ENCODE results near the gene DUSP2.

DUSP2 gene

GRCh38 chr2:96131152-96131812, 14.0 kb downstream of the DUSP2 start:
- POLR2A ChIA-PET, result no interaction called here
- TF ChIP-seq CTBP1 (IDR thresholded peaks at IDR 0.05; ENCODE audit: borderline replicate concordance) (no peak), L3MBTL2 (conservative IDR thresholded peaks at IDR 0.05) (no peak), FOXK2 (IDR thresholded peaks at IDR 0.05) (no peak), BHLHE40 (IDR thresholded peaks at IDR 0.05; ENCODE audit: borderline replicate concordance) (no peak), TARDBP (IDR thresholded peaks at IDR 0.05) (no peak), NFRKB (IDR thresholded peaks at IDR 0.05) (no peak), SUZ12 (IDR thresholded peaks at IDR 0.05) (no peak), HDGF (IDR thresholded peaks at IDR 0.05; ENCODE audit: borderline replicate concordance) (no peak), FOXM1 (IDR thresholded peaks at IDR 0.05; ENCODE audit: borderline replicate concordance) (no peak), PKNOX1 (IDR thresholded peaks at IDR 0.05) (no peak), ELF4 (IDR thresholded peaks at IDR 0.05) (no peak)
- CTCF ChIA-PET, result no interaction called here
- DNase-seq (ENCODE audit: extremely low spot score), result no peak

- ChIA-PET CTCF (no interaction called here), POLR2A (no interaction called here)
These were observed 14.8 kb downstream of the DUSP2 start for GRCh38 chr2:96130483-96130882.

GRCh38 chr2:96129528-96130120, 15.6 kb downstream of the DUSP2 start:
- CTCF ChIA-PET, result no interaction called here
- TF ChIP-seq ELF4 (IDR thresholded peaks at IDR 0.05) (no peak), L3MBTL2 (conservative IDR thresholded peaks at IDR 0.05) (no peak), TARDBP (IDR thresholded peaks at IDR 0.05) (no peak), FOXM1 (IDR thresholded peaks at IDR 0.05; ENCODE audit: borderline replicate concordance) (no peak), PKNOX1 (IDR thresholded peaks at IDR 0.05) (no peak), ARNT (IDR thresholded peaks at IDR 0.05) (no peak)
- no peak for DNase-seq (ENCODE audit: extremely low spot score)
- POLR2A ChIA-PET, result no interaction called here

More at GRCh38 chr2:96130483-96130882, 14.8 kb downstream of the DUSP2 start:
- DNase-seq (ENCODE audit: extremely low spot score), result no peak
- no peak for TF ChIP-seq ELF4 (IDR thresholded peaks at IDR 0.05)
- no peak for TF ChIP-seq SUZ12 (IDR thresholded peaks at IDR 0.05)
- no peak for TF ChIP-seq CTBP1 (IDR thresholded peaks at IDR 0.05; ENCODE audit: borderline replicate concordance)
- TF ChIP-seq ZNF384 (IDR thresholded peaks at IDR 0.05), result no peak
- TF ChIP-seq FOXK2 (IDR thresholded peaks at IDR 0.05), result no peak
- TF ChIP-seq FOXM1 (IDR thresholded peaks at IDR 0.05; ENCODE audit: borderline replicate concordance), result no peak
- TF ChIP-seq PKNOX1 (IDR thresholded peaks at IDR 0.05), result no peak
- no peak for TF ChIP-seq SP1 (IDR thresholded peaks at IDR 0.05)
- TF ChIP-seq L3MBTL2 (conservative IDR thresholded peaks at IDR 0.05), result no peak
- TF ChIP-seq BHLHE40 (IDR thresholded peaks at IDR 0.05; ENCODE audit: borderline replicate concordance), result no peak
- TF ChIP-seq NFRKB (IDR thresholded peaks at IDR 0.05), result no peak
- TF ChIP-seq FOXA1 (IDR thresholded peaks at IDR 0.05), result no peak
- no peak for TF ChIP-seq ARNT (IDR thresholded peaks at IDR 0.05)
- TF ChIP-seq HDGF (IDR thresholded peaks at IDR 0.05; ENCODE audit: borderline replicate concordance), result no peak
- no peak for TF ChIP-seq LEF1 (IDR thresholded peaks at IDR 0.05; ENCODE audit: borderline replicate concordance)
- no peak for TF ChIP-seq TARDBP (IDR thresholded peaks at IDR 0.05)

GRCh38 chr2:96128456-96128855, 16.8 kb downstream of the DUSP2 start:
- ChIA-PET CTCF (no interaction called here), POLR2A (no interaction called here)
- no peak for DNase-seq (ENCODE audit: extremely low spot score)
- TF ChIP-seq CTBP1 (IDR thresholded peaks at IDR 0.05; ENCODE audit: borderline replicate concordance), result no peak
- TF ChIP-seq NFRKB (IDR thresholded peaks at IDR 0.05), result no peak
- TF ChIP-seq FOXK2 (IDR thresholded peaks at IDR 0.05), result no peak
- no peak for TF ChIP-seq FOXA1 (IDR thresholded peaks at IDR 0.05)
- no peak for TF ChIP-seq ELF4 (IDR thresholded peaks at IDR 0.05)
- TF ChIP-seq SUZ12 (IDR thresholded peaks at IDR 0.05), result no peak
- TF ChIP-seq PKNOX1 (IDR thresholded peaks at IDR 0.05), result no peak
- TF ChIP-seq SP1 (IDR thresholded peaks at IDR 0.05), result no peak
- TF ChIP-seq ARNT (IDR thresholded peaks at IDR 0.05), result no peak
- TF ChIP-seq TARDBP (IDR thresholded peaks at IDR 0.05), result no peak
- TF ChIP-seq ZNF384 (IDR thresholded peaks at IDR 0.05), result no peak
- TF ChIP-seq BHLHE40 (IDR thresholded peaks at IDR 0.05; ENCODE audit: borderline replicate concordance), result no peak
- TF ChIP-seq HDGF (IDR thresholded peaks at IDR 0.05; ENCODE audit: borderline replicate concordance), result no peak
- no peak for TF ChIP-seq FOXM1 (IDR thresholded peaks at IDR 0.05; ENCODE audit: borderline replicate concordance)
- TF ChIP-seq L3MBTL2 (conservative IDR thresholded peaks at IDR 0.05), result no peak

- ChIA-PET CTCF (no interaction called here), POLR2A (no interaction called here)
- no peak for TF ChIP-seq SUZ12 (IDR thresholded peaks at IDR 0.05)
- no peak for TF ChIP-seq NFRKB (IDR thresholded peaks at IDR 0.05)
- no peak for TF ChIP-seq L3MBTL2 (conservative IDR thresholded peaks at IDR 0.05)
- no peak for TF ChIP-seq TARDBP (IDR thresholded peaks at IDR 0.05)
- no peak for TF ChIP-seq HDGF (IDR thresholded peaks at IDR 0.05; ENCODE audit: borderline replicate concordance)
- TF ChIP-seq ELF4 (IDR thresholded peaks at IDR 0.05), result no peak
- no peak for TF ChIP-seq FOXK2 (IDR thresholded peaks at IDR 0.05)
- no peak for TF ChIP-seq LEF1 (IDR thresholded peaks at IDR 0.05; ENCODE audit: borderline replicate concordance)
- no peak for TF ChIP-seq CTBP1 (IDR thresholded peaks at IDR 0.05; ENCODE audit: borderline replicate concordance)
- DNase-seq (ENCODE audit: extremely low spot score), result no peak
These were observed 20.6 kb downstream of the DUSP2 start for GRCh38 chr2:96124406-96125265.

All from HEK293T (cell line).